Measurements from ENCODE around the gene GALT. TPM values are rescaled to one million over a fixed set of nuclear protein-coding genes. Genes with fewer than 3 reads are reported as not detected.
"Not testable (repeated sequence)": the region's sequence is repeated elsewhere in the genome, so short reads cannot be mapped to it uniquely, and the experiment has no call there.

GALT gene
- polyA plus RNA-seq, 2 donors = 16.6 to 27.3 TPM

- H3K9me3 ChIP-seq (ENCODE audit: control insufficient read depth in 2 of 2, insufficient read depth in 1 of 2, low read depth in 1 of 2, low read length in 1 of 2) = no peaks in the 10 kb centered on the region
- H3K27ac ChIP-seq (ENCODE audit: low read depth in 2 of 2, low read length in 1 of 2) = peak overlapping the region; percentile 64 to 84
- WGBS, 2 donors = 6 to 7% methylated on average over 23 of the region's 23 CpGs
- peaks cover 0 to 15% of the 10 kb centered on the region in 2 donors for H3K4me1 ChIP-seq (ENCODE audit: control insufficient read depth in 2 of 2, insufficient read depth in 2 of 2, low read length in 1 of 2)
- no peaks in the 10 kb centered on the region for H3K27me3 ChIP-seq (ENCODE audit: control insufficient read depth in 1 of 2, insufficient read depth in 2 of 2, low read length in 2 of 2)
- H3K4me3 ChIP-seq (ENCODE audit: low read depth in 1 of 2, low read length in 2 of 2) = peak overlapping the region; percentile 69 to 81
- peaks cover 0 to 2% of the 10 kb centered on the region in 2 donors for H3K36me3 ChIP-seq (ENCODE audit: control insufficient read depth in 2 of 2, insufficient read depth in 2 of 2, low read length in 1 of 2)
Observed at GRCh38 chr9:34636791-34637355, 9.6 kb upstream of the GALT start.

GRCh38 chr9:34637356-34638137 is 8.9 kb upstream of the GALT start, which contains the start of gene SIGMAR1:
Gene SIGMAR1 (minus strand): TSS chr9:34637787. CDS start chr9:34637697, 90 bp downstream.
- 0% methylated on average over 67 to 74 of the region's 74 CpGs for WGBS, 2 donors
- H3K27me3 ChIP-seq (ENCODE audit: control insufficient read depth in 1 of 2, insufficient read depth in 2 of 2, low read length in 2 of 2) = no peaks in the 10 kb centered on the region
- H3K36me3 ChIP-seq (ENCODE audit: control insufficient read depth in 2 of 2, insufficient read depth in 2 of 2, low read length in 1 of 2) = peaks cover 0 to 2% of the 10 kb centered on the region in 2 donors
- H3K4me1 ChIP-seq (ENCODE audit: control insufficient read depth in 2 of 2, insufficient read depth in 2 of 2, low read length in 1 of 2) = peaks cover 0 to 15% of the 10 kb centered on the region in 2 donors
- peak within 1 kb of the TSS; percentile 69 to 81 for H3K4me3 ChIP-seq (ENCODE audit: low read depth in 1 of 2, low read length in 2 of 2)
- H3K27ac ChIP-seq (ENCODE audit: low read depth in 2 of 2, low read length in 1 of 2) = peak within 1 kb of the TSS; percentile 64 to 84
- H3K9me3 ChIP-seq (ENCODE audit: control insufficient read depth in 2 of 2, insufficient read depth in 1 of 2, low read depth in 1 of 2, low read length in 1 of 2) = no peaks in the 10 kb centered on the region

GRCh38 chr9:34638138-34638445 is 8.4 kb upstream of the GALT start:
- H3K4me1 ChIP-seq (ENCODE audit: control insufficient read depth in 2 of 2, insufficient read depth in 2 of 2, low read length in 1 of 2) = peaks cover 0 to 15% of the 10 kb centered on the region in 2 donors
- peak overlapping the region; percentile 69 to 81 for H3K4me3 ChIP-seq (ENCODE audit: low read depth in 1 of 2, low read length in 2 of 2)
- 13 to 16% methylated on average over 7 of the region's 7 CpGs for WGBS, 2 donors
- peaks cover 0 to 2% of the 10 kb centered on the region in 2 donors for H3K36me3 ChIP-seq (ENCODE audit: control insufficient read depth in 2 of 2, insufficient read depth in 2 of 2, low read length in 1 of 2)
- H3K27me3 ChIP-seq (ENCODE audit: control insufficient read depth in 1 of 2, insufficient read depth in 2 of 2, low read length in 2 of 2) = no peaks in the 10 kb centered on the region
- H3K9me3 ChIP-seq (ENCODE audit: control insufficient read depth in 2 of 2, insufficient read depth in 1 of 2, low read depth in 1 of 2, low read length in 1 of 2) = no peaks in the 10 kb centered on the region
- peak overlapping the region; percentile 57 to 84 for H3K27ac ChIP-seq (ENCODE audit: low read depth in 2 of 2, low read length in 1 of 2)

GRCh38 chr9:34639322-34639721 is 7.2 kb upstream of the GALT start:
- H3K36me3 ChIP-seq (ENCODE audit: control insufficient read depth in 2 of 2, insufficient read depth in 2 of 2, low read length in 1 of 2); H3K27me3 ChIP-seq (ENCODE audit: control insufficient read depth in 1 of 2, insufficient read depth in 2 of 2, low read length in 2 of 2); H3K4me3 ChIP-seq (ENCODE audit: low read depth in 1 of 2, low read length in 2 of 2); H3K27ac ChIP-seq (ENCODE audit: low read depth in 2 of 2, low read length in 1 of 2); H3K9me3 ChIP-seq (ENCODE audit: control insufficient read depth in 2 of 2, insufficient read depth in 1 of 2, low read depth in 1 of 2, low read length in 1 of 2): not testable (repeated sequence)
- peaks cover 2 to 15% of the 10 kb centered on the region in 2 donors for H3K4me1 ChIP-seq (ENCODE audit: control insufficient read depth in 2 of 2, insufficient read depth in 2 of 2, low read length in 1 of 2)
- 87 to 90% methylated on average over 8 of the region's 8 CpGs for WGBS, 2 donors

GRCh38 chr9:34642679-34643078 is 3.8 kb upstream of the GALT start:
- H3K36me3 ChIP-seq (ENCODE audit: control insufficient read depth in 2 of 2, insufficient read depth in 2 of 2, low read length in 1 of 2) = no peaks in the 10 kb centered on the region
- peaks cover 10 to 15% of the 10 kb centered on the region in 2 donors for H3K4me1 ChIP-seq (ENCODE audit: control insufficient read depth in 2 of 2, insufficient read depth in 2 of 2, low read length in 1 of 2)
- H3K4me3 ChIP-seq (ENCODE audit: low read depth in 1 of 2, low read length in 2 of 2) = no peak overlapping the region
- no peaks in the 10 kb centered on the region for H3K9me3 ChIP-seq (ENCODE audit: control insufficient read depth in 2 of 2, insufficient read depth in 1 of 2, low read depth in 1 of 2, low read length in 1 of 2)
- no peaks in the 10 kb centered on the region for H3K27me3 ChIP-seq (ENCODE audit: control insufficient read depth in 1 of 2, insufficient read depth in 2 of 2, low read length in 2 of 2)
- H3K27ac ChIP-seq (ENCODE audit: low read depth in 2 of 2, low read length in 1 of 2) = no peak overlapping the region
- 96 to 100% methylated on average over 1 of the region's 1 CpG for WGBS, 2 donors

- H3K36me3 ChIP-seq (ENCODE audit: control insufficient read depth in 2 of 2, insufficient read depth in 2 of 2, low read length in 1 of 2) = peaks cover 0 to 13% of the 10 kb centered on the region in 2 donors
- no peak overlapping the region for H3K27ac ChIP-seq (ENCODE audit: low read depth in 2 of 2, low read length in 1 of 2)
- no peaks in the 10 kb centered on the region for H3K9me3 ChIP-seq (ENCODE audit: control insufficient read depth in 2 of 2, insufficient read depth in 1 of 2, low read depth in 1 of 2, low read length in 1 of 2)
- H3K27me3 ChIP-seq (ENCODE audit: control insufficient read depth in 1 of 2, insufficient read depth in 2 of 2, low read length in 2 of 2) = no peaks in the 10 kb centered on the region
- peaks cover 12 to 16% of the 10 kb centered on the region in 2 donors for H3K4me1 ChIP-seq (ENCODE audit: control insufficient read depth in 2 of 2, insufficient read depth in 2 of 2, low read length in 1 of 2)
- no peak overlapping the region for H3K4me3 ChIP-seq (ENCODE audit: low read depth in 1 of 2, low read length in 2 of 2)
Observed at GRCh38 chr9:34644766-34645314, 1.6 kb upstream of the GALT start.

- peaks cover 12 to 16% of the 10 kb centered on the region in 2 donors for H3K4me1 ChIP-seq (ENCODE audit: control insufficient read depth in 2 of 2, insufficient read depth in 2 of 2, low read length in 1 of 2)
- H3K27ac ChIP-seq (ENCODE audit: low read depth in 2 of 2, low read length in 1 of 2) = peak overlapping the region; percentile 81 to 86
- peaks cover 0 to 16% of the 10 kb centered on the region in 2 donors for H3K36me3 ChIP-seq (ENCODE audit: control insufficient read depth in 2 of 2, insufficient read depth in 2 of 2, low read length in 1 of 2)
- WGBS, 2 donors = 3 to 5% methylated on average over 8 of the region's 8 CpGs
- no peaks in the 10 kb centered on the region for H3K27me3 ChIP-seq (ENCODE audit: control insufficient read depth in 1 of 2, insufficient read depth in 2 of 2, low read length in 2 of 2)
- H3K4me3 ChIP-seq (ENCODE audit: low read depth in 1 of 2, low read length in 2 of 2) = peak overlapping the region; percentile 72 to 80
- H3K9me3 ChIP-seq (ENCODE audit: control insufficient read depth in 2 of 2, insufficient read depth in 1 of 2, low read depth in 1 of 2, low read length in 1 of 2) = no peaks in the 10 kb centered on the region
Observed at GRCh38 chr9:34647084-34647403, 569 bp downstream of the GALT start.

- H3K4me3 ChIP-seq (ENCODE audit: low read depth in 1 of 2, low read length in 2 of 2) = peak overlapping the region; percentile 72 to 80
- WGBS, 2 donors = 42 to 61% methylated on average over 10 of the region's 10 CpGs
- peaks cover 12 to 20% of the 10 kb centered on the region in 2 donors for H3K4me1 ChIP-seq (ENCODE audit: control insufficient read depth in 2 of 2, insufficient read depth in 2 of 2, low read length in 1 of 2)
Observed at GRCh38 chr9:34647651-34648050, 1.2 kb downstream of the GALT start.

GRCh38 chr9:34648673-34649072 is 2.2 kb downstream of the GALT start:
- Histone ChIP-seq H3K27ac (ENCODE audit: low read depth in 2 of 2, low read length in 1 of 2) (no peak overlapping the region), H3K4me1 (ENCODE audit: control insufficient read depth in 2 of 2, insufficient read depth in 2 of 2, low read length in 1 of 2) (peaks cover 11 to 27% of the 10 kb centered on the region in 2 donors), H3K4me3 (ENCODE audit: low read depth in 1 of 2, low read length in 2 of 2) (no peak overlapping the region), H3K27me3 (ENCODE audit: control insufficient read depth in 1 of 2, insufficient read depth in 2 of 2, low read length in 2 of 2) (no peaks in the 10 kb centered on the region), H3K9me3 (ENCODE audit: control insufficient read depth in 2 of 2, insufficient read depth in 1 of 2, low read depth in 1 of 2, low read length in 1 of 2) (no peaks in the 10 kb centered on the region), H3K36me3 (ENCODE audit: control insufficient read depth in 2 of 2, insufficient read depth in 2 of 2, low read length in 1 of 2) (peaks cover 0 to 16% of the 10 kb centered on the region in 2 donors)
- whole genome bisulfite sequencing, 2 donors = 93 to 95% methylated on average over 8 of the region's 8 CpGs

More at GRCh38 chr9:34647651-34648050, 1.2 kb downstream of the GALT start:
- Histone ChIP-seq H3K9me3 (ENCODE audit: control insufficient read depth in 2 of 2, insufficient read depth in 1 of 2, low read depth in 1 of 2, low read length in 1 of 2) (no peaks in the 10 kb centered on the region), H3K27ac (ENCODE audit: low read depth in 2 of 2, low read length in 1 of 2) (peak overlapping the region in 1 of 2 donors; percentile 24), H3K36me3 (ENCODE audit: control insufficient read depth in 2 of 2, insufficient read depth in 2 of 2, low read length in 1 of 2) (peaks cover 0 to 16% of the 10 kb centered on the region in 2 donors), H3K27me3 (ENCODE audit: control insufficient read depth in 1 of 2, insufficient read depth in 2 of 2, low read length in 2 of 2) (no peaks in the 10 kb centered on the region)

Data from esophagus (tissue), 2 donors.